GM04504 (cell line): Measurements from ENCODE around the gene USP32.
A peak's percentile ranks its signal among the peaks of the same experiment; 100 is the strongest.

Experiments
- DNase-seq: peaks from one replicate; pipeline ENCODE4 v3.0.0-alpha.2; 2012; ENCODE audit warnings: low read depth

Gene USP32

DNA sequence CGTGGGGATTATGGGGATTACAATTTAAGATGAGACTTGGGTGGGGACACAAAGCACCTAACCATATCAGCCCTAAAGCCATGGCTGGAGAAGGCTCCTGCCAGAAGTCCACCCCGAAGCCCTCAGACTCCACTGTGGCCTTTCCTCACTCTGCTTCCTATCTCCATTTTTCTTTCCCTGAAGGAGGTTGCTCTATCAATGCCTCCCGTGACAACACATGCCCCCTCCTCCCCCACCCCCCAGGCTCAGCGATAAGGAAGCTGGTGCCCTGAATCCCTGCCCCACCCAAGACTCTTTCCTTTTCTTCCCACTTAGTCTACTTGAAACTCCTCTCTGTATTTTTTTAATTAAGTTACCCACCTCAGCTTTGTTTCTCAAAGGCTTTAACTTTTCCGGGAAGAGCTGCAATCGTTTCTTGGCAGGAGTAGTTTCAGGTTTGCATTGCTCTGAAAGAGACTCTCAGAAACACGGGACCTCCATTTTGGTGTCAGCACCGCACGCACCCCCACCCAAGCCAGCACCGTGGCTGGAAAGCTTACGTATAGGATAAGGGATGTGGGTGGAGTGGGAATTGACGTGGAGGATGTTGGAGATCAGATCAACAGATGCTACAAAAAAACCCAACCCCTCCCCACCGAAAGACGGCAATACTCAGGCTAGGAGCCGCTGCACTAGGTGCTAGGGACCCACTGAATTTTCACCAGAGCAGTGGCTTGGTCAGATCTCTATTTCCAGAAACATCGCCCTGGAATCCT is 257.4 kb downstream of the USP32 start:
- DNase-seq: peak; percentile 24

DNA sequence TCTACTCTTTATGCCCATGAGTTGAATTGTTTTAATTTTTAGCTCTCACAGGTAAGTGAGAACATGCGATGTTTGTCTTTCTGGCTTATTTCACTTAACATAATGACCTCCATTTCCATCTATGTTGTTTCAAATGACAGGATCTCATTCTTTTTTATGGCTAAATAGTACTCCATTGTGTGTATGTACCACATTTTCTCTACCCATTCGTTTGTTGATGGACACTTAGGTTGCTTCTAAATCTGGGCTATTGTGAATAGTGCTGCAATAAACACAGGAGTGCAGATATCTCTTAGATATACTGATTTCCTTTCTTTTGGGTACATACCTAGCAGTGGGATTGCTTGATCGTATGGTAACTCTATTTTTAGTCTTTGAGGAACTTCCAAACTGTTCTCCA is 261.5 kb downstream of the USP32 start:
- no peak for DNase-seq

- DNase-seq: no peak
Observed at GRCh38 chr17:60129164-60129563, 262.8 kb downstream of the USP32 start.
